GM18507 (cell line): ENCODE measurements around the gene RERE.

Experiments
- DNase-seq: peaks from one replicate; pipeline ENCODE4 v3.0.0; 2011; ENCODE audit warnings: low read depth; ENCODE audit not compliant: insufficient read length; ENCODE audit errors: extremely low spot score
- FAIRE-seq: peaks from 2 replicates; lab custom pipeline; 2011; peaks lifted over from hg19 to GRCh38; lab: Jason Lieb, UNC

RERE gene

DNA sequence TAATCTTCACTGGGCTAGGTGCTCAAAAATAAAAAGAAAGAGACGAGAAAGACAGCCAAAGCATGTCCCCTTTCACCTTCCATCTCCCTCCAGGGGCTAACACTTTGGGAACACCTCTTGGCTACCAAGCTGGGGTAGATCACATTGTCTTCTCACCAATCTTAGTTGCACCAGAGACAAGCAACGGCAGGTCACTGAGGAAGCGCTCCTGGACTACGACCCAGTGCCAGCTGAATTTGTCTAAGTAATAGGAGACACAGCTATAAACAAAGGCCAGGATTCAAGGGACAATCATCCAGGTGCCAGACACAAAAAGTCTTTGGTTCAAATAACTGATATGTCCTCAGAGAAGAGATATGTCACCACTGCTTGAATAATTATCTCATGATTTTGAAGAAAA is 399.1 kb downstream of the RERE start:
- DNase-seq (no peak), FAIRE-seq (no peak)

DNA sequence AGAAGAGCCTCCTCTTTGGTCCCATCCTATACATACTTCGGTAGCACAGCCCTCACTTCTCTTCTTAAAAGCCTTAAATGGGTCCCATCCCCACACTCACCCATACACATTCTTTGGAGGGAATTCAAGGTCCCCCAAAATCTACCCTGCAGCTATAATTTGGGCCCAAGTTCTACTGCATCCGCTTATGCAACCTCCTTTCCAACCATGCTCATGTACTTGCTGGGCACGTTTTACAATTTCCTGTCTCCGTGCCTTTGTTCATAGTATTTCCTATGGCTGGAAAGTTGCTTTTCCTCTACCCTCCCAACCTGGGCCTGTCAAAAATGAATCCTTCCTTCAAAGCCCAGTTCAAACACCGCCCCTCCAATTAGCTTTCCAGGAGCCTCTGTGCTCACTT is 399.8 kb downstream of the RERE start:
- no peak for FAIRE-seq
- no peak for DNase-seq

DNA sequence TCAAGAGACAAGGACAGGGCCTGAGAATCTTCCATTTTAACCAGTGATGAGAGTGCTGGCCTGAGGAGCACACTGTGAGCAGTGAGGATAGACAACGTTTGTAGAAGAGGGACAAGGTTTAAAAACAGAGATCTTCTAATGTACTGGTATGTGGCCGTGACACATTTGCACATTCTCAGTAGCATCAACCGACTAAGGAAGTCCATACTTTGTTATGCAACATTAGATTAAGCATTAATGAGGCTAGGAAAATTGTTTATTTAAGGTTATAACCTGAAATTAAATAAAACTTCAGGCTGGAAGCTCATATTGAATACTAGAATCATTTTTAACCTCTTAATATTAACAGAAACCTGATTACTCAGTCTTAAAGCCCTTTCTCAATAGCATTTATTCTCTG is 400.6 kb downstream of the RERE start:
- FAIRE-seq (no peak), DNase-seq (no peak)

DNA sequence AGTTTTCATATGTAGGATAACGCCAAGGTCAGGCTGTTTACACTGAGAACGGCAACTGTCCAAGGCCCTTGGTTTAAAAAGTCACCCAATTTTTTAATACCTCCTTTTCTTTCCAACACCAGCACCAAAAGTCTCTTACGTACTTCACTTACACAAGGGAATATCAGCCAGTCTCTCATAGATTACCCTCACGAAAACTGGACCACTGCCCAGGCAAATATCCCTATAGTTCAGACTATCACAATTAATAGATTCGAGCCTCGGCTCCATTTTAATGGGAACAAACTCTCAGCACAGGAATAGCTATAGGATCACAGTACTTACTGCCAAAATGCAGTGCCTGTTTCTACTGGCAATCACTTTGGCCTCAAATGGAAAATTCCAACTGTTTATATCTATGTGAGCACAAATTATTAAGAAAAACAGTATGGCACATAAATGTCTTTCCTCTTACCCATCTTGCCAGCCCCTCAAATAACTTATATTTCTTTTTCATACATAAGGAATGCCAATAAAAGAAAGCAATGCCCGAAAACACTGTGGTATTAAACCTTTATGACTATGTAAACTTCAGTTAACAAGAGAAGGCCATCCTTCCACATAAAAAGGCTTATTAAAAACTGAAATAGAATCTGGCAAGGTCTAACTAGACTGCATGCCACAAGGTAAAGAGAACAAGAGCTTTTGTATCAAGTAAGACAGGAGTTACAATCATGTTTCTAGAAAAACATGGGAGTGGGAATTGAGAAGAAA is 401.7 kb downstream of the RERE start:
- FAIRE-seq (no peak), DNase-seq (no peak)

DNA sequence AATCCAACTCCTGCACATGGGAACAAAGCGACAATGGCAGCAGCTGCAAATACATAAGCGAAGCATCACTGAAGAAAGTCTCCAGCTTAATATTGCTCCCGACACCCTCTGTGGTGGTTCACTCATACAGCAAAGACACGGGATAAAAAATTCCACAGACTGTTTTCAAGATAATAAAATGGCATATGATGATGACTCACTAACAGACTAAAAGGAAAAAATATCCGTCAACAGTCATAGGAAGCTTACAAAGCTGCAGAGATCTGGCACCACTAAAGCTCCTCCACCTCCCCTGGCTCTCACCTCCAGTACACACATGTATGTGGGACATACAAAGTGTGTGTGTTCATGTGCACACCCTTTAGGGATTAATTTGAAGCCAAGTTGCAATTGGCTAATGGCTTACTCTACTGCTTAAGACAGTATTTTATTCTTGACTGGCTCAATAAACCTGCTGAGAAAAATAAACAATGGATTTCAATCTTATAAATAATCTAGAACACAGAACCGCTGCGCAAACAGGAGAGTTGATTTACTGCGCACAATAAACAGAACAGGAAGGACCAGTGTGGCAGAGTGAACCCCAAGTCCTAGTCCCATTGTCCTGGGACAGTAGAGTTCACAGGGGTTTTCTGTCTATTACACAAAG is 405.1 kb downstream of the RERE start:
- DNase-seq: no peak

DNA sequence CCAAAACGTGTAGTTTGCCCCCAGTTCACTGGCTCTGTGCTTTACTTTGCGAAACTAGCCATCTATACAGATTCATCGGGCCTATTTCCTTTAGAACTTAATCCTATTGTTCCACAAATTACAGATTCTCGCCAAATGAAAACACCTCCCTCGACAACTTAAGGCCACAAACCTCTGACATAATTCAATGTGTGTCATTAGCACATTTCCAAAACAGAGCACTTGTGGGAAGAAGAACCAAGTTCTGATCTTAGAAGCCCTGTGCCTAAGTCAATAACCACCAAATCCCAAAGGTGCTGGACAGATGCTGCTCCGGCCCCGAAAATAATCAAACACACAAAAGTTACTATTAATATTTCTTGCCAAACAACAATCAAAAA is 405.6 kb downstream of the RERE start:
- no peak for FAIRE-seq

More for the DNA sequence above, 405.1 kb downstream of the RERE start:
- FAIRE-seq: no peak

DNA sequence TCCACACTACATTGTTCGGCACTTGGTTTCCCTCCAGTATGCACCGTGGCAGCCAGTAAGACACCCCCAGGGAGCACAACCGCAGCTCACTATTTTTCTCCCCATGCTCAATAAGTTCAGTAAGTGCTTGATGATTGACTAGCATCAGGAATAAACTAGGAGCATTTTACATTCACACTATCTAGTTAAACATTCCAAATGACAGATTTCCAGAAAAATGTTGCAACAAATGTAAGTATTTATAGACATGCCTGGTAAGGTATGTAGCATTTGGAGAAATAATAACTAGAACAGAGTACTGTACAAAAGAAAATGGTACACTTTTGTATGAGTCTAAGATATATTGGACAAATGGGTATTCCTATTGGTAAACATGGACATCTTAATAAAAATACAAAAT is 406.6 kb downstream of the RERE start:
- DNase-seq: no peak
- FAIRE-seq: no peak

More for the DNA sequence above, 405.6 kb downstream of the RERE start:
- no peak for DNase-seq

DNA sequence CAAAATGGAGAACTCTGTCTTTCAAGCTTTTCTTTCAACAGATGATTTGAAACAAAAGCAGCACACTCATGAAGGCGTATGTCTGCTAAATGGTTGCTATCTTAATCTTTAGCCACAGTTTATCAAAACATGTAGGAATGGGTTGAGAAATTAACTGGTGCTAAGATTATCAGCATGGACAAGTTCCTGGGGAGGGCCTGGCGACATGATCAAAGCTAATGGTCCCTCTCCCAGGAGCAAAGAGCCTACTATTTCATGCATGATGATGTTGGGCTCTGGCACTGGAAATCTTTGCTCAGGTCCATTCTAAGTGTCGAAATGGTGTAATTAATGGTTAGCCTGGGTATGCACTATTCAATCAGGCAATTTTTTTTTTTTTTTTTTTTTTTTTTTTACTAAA is 407.8 kb downstream of the RERE start:
- DNase-seq: no peak
- FAIRE-seq: no peak

DNA sequence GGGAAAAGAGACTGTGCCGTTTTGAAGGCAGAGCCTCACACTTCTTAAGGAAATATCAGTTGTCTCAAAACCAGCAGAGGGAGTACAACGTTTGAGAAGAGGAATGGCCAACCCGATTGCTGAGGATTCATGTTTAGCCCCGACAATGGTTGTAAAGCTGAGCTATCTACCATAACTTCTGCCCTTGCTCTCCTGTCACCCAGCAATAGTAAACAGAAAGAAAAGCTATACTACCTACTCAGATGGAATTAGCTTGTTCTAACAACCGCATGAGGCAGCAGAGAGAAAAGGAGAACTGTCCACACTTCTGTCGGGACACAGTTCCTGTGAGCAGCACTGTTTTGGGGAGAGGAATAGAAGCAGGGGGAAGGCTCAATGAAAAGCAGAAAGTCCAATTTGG is 408.3 kb downstream of the RERE start:
- FAIRE-seq (peak; percentile 60), DNase-seq (no peak)

DNA sequence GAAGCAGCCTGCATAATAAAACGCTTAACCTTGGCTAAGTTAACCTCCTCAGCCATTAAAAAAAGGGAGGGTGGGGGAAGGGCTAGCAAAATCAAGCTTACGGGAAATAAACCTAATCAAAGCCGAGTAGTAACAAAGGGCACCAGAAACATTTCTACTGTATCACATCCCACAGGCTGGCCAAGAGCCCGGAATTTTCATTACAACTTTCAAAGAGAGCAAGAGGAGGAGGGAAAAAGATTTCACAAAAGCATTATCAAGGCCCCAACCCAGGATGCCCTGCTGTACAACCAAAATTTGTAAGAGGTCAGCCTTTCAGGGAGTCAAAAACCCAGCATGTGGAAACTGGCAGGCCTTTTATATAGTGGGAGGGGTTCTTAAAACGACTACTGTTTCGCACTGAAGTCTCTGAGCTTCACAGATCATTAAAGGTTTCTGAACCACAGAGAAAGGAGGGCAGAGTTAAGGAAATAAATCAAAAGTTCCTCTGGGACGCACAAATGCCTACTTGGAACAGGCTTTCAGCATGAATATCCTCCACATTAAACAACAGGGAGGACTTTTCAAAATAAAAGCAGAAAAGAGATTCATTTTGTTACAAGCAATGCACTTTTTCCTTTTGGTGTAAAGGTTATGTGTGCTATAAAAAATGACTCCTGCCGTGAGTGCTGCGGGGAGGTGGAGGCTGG is 409.1 kb downstream of the RERE start:
- no peak for DNase-seq
- no peak for FAIRE-seq

DNA sequence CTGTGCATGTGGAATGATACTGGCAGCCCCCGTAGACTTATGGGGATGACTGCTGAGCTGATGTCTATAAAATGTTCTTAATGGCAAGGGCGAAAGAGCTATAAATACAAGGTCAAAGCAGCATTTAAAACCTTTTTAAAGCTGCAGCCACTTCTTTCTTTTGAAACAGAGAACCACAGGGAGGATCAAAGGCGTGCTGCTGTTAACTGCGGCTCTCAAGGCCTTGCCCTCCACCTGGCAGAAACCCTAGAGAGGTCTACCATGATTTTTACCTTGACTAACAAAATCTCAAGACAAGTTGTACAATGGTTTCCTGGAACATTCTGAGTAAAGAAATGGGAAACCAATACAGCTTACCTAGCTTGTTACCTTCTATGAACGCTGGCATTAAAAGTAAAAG is 409.8 kb downstream of the RERE start:
- FAIRE-seq (no peak), DNase-seq (no peak)

DNA sequence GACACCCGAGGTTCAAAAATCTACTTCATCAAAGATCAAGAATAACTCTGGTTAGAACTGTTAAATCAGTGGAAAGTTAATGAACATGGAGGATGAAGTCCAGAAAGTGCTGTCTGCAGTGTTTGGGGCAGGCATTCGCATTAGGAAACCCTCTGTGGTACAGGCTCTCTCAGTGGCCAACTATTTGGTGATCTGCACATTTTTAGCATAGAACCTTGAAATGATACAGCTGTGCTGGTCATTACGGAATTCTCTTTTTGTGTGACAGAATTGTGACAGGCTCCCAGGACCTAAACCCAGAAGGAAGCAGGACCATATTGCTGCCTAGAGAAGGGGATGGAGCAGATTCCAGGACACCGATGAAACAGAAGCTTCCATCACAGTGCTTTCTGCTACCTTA is 410.5 kb downstream of the RERE start:
- DNase-seq (no peak), FAIRE-seq (no peak)

DNA sequence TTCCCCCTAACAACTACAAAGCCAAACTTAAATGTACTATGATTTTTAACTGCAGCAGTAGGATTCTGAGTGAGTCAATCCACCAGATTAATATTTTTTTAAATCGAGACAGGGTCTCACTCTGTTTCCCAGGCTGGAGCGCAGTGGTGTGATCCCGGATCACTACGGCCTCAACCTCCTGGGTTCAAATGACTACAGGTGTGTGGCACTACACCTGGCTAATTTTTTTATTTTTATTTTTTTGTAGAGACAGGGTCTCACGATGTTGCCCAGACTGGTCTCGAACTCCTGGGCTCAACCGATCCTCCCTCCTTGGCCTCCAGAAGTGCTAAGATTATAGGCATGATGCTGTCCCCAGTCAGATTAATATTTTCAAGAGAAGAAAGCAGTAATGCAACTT is 411.4 kb downstream of the RERE start:
- FAIRE-seq (no peak), DNase-seq (no peak)

DNA sequence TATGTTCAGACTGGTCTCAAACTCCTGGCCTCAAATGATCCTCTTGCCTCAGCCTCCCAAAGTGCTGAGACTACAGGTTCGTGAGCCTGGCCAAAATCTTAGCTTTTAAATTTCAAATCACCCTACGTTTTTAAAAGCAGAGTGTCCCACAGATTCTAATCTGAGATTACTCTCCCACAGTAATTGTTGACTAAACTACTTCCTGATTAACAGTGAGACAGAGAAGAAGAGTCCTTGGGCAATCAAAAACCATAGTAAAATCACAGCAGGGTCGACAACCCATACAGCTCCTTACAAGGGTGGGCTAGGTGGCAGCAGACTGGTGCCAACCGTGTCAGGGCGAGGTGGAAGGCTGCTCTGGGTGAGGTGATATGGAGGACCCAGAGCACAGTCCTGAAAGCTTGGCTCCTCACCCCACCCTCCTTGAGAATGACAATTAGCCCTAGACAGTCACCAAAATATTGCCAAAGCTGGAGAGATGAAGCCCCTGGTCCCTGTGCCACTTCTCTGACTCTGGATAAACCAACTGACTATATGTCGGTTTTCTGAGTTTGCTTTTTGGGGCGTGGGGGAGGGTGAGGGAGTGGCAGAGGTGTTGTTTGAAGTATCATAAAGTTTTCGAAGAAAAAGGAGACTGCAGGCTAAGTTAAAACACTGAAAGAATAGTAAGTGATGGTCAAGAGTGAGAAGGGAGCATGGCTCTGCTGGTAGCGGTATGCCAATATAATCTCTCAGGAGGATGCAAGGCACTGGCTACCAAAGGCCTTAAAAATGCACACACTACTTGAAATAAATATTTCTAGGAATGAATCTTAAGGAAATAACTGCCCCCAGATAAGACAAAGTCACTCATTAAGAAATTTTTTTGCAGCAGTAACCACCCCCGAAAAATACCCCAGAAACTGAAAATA is 412.7 kb downstream of the RERE start:
- FAIRE-seq: no peak
- no peak for DNase-seq

DNA sequence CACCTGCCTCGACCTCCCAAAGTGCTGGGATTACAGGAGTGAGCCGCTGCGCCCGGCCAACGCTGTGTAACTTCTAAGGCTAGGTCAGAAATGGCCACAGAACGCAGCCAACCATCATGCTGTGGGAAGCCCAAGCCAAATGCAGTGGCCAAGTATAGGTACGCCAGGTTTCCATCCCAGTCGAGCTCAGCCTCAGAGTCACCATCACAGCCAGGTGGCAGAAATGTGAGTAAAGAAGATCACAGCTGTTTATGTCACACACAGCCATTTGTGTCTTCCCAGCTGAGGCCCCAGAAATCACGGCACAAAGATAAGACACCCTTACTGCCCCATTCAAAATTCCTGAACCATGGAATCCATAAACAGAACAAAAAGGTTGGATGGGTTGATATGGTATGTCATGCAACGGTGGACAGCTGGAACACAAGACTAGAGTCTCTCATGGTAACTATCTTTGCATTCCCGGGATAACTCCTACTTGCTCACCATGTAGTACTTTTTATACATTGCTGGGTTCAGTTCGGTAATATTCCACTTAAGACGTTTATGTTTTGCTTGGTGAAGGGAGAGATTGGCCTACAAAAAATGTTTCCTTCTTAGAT is 415.2 kb downstream of the RERE start:
- FAIRE-seq: no peak
- no peak for DNase-seq

DNA sequence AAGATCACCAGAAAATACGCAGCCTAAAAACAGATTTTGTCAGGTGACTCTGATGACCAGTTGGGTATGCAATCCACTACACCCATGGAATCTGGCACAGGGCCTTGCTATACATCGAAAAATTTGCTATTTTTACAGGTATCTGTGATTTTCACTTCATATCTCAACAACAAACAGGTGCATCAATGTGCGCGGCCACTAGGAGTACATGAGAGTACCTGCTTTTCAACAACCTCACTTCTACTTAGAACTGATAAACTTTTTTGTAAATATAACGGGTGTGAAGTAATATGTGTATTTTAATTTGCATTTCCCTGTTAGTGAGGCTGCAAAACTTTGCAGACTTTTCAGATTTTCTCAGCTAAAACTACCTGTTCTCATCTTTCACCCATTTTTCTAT is 418.8 kb downstream of the RERE start:
- FAIRE-seq (no peak), DNase-seq (no peak)

DNA sequence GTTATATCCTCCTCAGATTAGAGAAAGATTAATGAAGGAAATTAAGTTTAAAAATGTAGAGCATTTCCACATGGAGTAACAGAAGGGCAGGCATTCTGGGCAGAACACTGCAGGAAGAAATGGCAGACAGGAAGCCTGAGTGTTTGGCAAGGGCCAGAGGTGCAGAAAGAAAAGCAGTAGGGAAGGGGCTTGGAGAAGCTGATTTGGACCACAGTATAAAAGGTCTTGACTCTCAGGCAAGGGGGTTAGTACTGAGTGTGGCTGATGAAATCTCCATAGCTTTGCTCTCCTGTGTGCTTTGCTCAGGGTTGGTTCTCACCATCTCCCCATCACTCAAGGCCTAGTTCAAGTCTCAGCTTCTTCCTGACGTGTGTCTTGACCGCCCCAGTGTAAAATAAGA is 419.4 kb downstream of the RERE start:
- DNase-seq (no peak), FAIRE-seq (no peak)

DNA sequence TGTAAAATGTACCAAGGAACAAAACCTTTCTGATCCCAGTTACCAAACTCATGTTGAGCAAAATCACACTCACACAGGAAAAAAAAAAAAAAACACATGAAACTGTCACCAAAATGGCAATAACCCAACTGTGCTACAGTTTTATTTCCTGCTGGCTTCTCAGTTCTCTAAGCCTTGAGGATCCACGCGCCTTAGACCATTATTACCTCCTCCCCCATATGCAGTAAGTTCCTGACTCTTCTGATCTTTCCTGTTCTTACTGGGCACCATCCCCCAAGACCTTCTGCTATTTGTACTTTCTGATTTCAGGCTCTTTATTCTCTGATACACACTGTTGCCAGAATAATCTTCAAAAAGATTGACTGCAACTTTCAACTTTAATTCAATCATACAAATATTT is 419.9 kb downstream of the RERE start:
- FAIRE-seq (peak; percentile 78), DNase-seq (peak; percentile 26)

DNA sequence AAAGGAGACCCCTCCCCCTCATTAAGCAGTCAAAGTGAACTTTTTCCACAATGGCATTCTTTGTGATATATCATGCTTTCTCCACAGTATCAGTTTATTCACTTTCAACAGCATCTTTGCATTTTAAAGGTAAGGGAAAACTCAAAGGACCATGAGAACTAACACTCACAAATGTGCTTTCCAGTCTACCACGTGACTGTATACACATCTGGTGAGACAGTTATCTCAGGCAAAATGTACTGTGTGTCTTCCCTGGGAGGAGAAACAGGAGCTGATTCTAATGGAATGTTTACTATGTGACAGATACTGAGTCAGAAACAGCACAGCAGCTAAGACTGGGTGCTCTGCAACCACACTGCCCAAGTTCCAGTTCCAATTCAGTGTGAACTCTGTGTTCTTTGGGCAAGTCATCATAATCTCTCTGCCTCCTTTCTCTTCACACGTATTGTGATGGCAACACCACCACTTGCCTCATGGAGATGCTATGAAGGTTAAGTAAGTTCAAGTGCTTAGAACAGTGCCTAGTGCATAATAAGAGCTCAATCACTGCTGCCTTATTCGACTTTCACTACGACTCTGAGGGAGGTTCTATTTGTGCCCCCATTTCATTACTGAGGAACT is 420.5 kb downstream of the RERE start:
- FAIRE-seq (peak; percentile 70), DNase-seq (no peak)
